Colon (tissue), 2 donors: Measurements from ENCODE around the gene ZNF177.
"Not testable (repeated sequence)": the region's sequence is repeated elsewhere in the genome, so short reads cannot be mapped to it uniquely, and the experiment has no call there.

Experiments used
- FAIRE-seq: peaks from 2 replicates; lab custom pipeline; 2012; peaks lifted over from hg19 to GRCh38; lab: Jason Lieb, UNC
- donor health status: control.
- donor health status: control.

ZNF177 gene

GRCh38 chr19:9362905-9363304 is at the start of gene ZNF177:
Gene ZNF177 (plus strand): TSS chr19:9363013. CDS start chr19:9378312, 15,299 bp downstream.
- FAIRE-seq: no peak

GRCh38 chr19:9313756-9314155 is 49.1 kb upstream of the ZNF177 start:
- FAIRE-seq: no peak

- FAIRE-seq: no peak
Observed at GRCh38 chr19:9321338-9321737, 41.5 kb upstream of the ZNF177 start.

GRCh38 chr19:9321756-9322155 is 41.1 kb upstream of the ZNF177 start:
- FAIRE-seq: not testable (repeated sequence)

- FAIRE-seq: not testable (repeated sequence)
Observed at GRCh38 chr19:9322201-9322600, 40.6 kb upstream of the ZNF177 start.

- FAIRE-seq: no peak
Observed at GRCh38 chr19:9323557-9323918, 39.3 kb upstream of the ZNF177 start.

GRCh38 chr19:9323919-9324583 is 38.8 kb upstream of the ZNF177 start, which contains the start of gene ZNF559:
Gene ZNF559 (plus strand): TSS chr19:9324179. CDS start chr19:9338550, 14,371 bp downstream.
- FAIRE-seq: no peak

GRCh38 chr19:9324584-9324962 is 38.2 kb upstream of the ZNF177 start:
- FAIRE-seq: no peak

- FAIRE-seq: no peak
Observed at GRCh38 chr19:9329999-9330398, 32.8 kb upstream of the ZNF177 start.

- FAIRE-seq: no peak
Observed at GRCh38 chr19:9342610-9343304, 20.1 kb upstream of the ZNF177 start.

GRCh38 chr19:9345005-9345404 is 17.8 kb upstream of the ZNF177 start:
- FAIRE-seq: no peak

GRCh38 chr19:9348253-9348652 is 14.6 kb upstream of the ZNF177 start:
- no peak for FAIRE-seq

GRCh38 chr19:9348671-9349070 is 14.1 kb upstream of the ZNF177 start:
- FAIRE-seq: no peak

- no peak for FAIRE-seq
Observed at GRCh38 chr19:9352505-9352904, 10.3 kb upstream of the ZNF177 start.

- FAIRE-seq: no peak
Observed at GRCh38 chr19:9353011-9353410, 9.8 kb upstream of the ZNF177 start.

- no peak for FAIRE-seq
Observed at GRCh38 chr19:9354651-9355050, 8.2 kb upstream of the ZNF177 start.

GRCh38 chr19:9370738-9371619 is 8.2 kb downstream of the ZNF177 start:
- no peak for FAIRE-seq

- FAIRE-seq: no peak
Observed at GRCh38 chr19:9381361-9381785, 18.6 kb downstream of the ZNF177 start.

GRCh38 chr19:9406798-9407352 is 44.1 kb downstream of the ZNF177 start:
- no peak for FAIRE-seq

GRCh38 chr19:9407827-9408226 is 45.0 kb downstream of the ZNF177 start:
- no peak for FAIRE-seq

- FAIRE-seq: no peak
Observed at GRCh38 chr19:9413240-9413954, 50.6 kb downstream of the ZNF177 start.

GRCh38 chr19:9427941-9428340 is 65.1 kb downstream of the ZNF177 start:
- FAIRE-seq: no peak
